ENCODE data around the gene EIF3I. TPM values are rescaled to one million over a fixed set of nuclear protein-coding genes. Genes with fewer than 3 reads are reported as not detected.

Gene EIF3I
- total and polyA plus RNA-seq, 2 of the 13 experiments (the other 11 are each of a cell fraction or from before 2014, with no cell fraction given): 210 to 223 TPM

DNA sequence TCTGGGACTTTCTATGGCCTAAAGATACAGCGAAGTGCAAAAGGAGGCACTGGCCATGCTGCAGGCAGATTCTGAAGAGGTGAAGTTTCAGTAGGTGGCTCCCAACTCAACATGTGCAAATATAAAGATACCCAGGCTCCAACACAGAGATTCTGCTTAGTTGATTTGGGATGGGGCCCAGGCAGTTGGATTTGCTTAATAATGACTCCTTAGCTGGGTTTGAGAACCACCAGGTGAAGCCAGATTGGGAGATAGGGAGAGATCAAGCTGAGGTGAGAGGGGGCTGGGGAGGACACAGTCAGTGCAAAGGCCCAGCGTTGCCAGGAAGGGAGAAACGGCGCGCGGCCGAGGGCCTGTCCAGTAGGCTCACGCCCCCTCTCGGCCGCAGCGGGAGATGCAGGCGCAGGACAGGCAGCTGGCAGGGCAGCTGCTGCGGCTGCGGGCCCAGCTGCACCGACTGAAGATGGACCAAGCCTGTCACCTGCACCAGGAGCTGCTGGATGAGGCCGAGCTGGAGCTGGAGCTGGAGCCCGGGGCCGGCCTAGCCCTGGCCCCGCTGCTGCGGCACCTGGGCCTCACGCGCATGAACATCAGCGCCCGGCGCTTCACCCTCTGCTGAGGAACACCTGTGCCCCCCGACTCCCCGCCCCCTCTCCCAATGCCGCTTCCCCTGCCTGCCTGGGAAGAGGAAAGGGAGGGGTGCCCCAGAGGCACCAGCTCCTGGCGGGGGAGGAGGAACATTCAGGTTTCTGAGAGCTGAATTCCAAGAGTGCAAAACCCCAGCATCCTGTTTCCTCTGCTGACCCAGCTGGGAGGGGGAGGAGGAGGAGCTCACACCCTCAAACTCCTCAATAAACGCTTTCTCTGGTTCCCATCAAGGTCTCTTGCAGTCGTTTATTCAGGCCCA is 26.0 kb downstream of the EIF3I start (continued):
- TF ChIP-seq, protein P1, sequence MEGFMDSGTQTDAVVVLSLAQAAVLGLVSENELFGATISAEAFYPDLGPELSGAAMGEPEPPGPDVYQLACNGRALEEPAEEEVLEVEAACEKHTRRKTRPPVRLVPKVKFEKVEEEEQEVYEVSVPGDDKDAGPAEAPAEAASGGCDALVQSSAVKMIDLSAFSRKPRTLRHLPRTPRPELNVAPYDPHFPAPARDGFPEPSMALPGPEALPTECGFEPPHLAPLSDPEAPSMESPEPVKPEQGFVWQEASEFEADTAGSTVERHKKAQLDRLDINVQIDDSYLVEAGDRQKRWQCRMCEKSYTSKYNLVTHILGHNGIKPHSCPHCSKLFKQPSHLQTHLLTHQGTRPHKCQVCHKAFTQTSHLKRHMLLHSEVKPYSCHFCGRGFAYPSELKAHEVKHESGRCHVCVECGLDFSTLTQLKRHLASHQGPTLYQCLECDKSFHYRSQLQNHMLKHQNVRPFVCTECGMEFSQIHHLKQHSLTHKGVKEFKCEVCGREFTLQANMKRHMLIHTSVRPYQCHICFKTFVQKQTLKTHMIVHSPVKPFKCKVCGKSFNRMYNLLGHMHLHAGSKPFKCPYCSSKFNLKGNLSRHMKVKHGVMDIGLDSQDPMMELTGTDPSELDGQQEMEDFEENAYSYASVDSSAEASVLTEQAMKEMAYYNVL (CRISPR knock-in tag; IDR thresholded peaks at IDR 0.05; ENCODE audit: borderline replicate concordance): no peak
- TF ChIP-seq NFIC (IDR thresholded peaks at IDR 0.05; ENCODE audit: low read length) (no peak), ZSCAN21 (CRISPR knock-in tag; IDR thresholded peaks at IDR 0.05; ENCODE audit: borderline replicate concordance) (peak; percentile 63; the same call in 1 of the 2 replicates), CENPX (CRISPR knock-in tag; IDR thresholded peaks at IDR 0.05) (no peak), GTF2F1 (IDR thresholded peaks at IDR 0.05; ENCODE audit: low read length) (no peak), ZNF205 (CRISPR knock-in tag; IDR thresholded peaks at IDR 0.05) (no peak), ZNF703 (CRISPR knock-in tag; IDR thresholded peaks at IDR 0.05; ENCODE audit: borderline replicate concordance) (no peak), ATF1 (CRISPR knock-in tag; IDR thresholded peaks at IDR 0.05) (no peak), ZNF446 (CRISPR knock-in tag; IDR thresholded peaks at IDR 0.05) (no peak), NR2F6 (IDR thresholded peaks at IDR 0.05) (no peak), NR2F6 (CRISPR knock-in tag; IDR thresholded peaks at IDR 0.05) (peak; percentile 60; the same call in 1 of the 2 replicates), ELF3 (CRISPR knock-in tag; IDR thresholded peaks at IDR 0.05) (peak; percentile 48; the same call in 1 of the 2 replicates), ZNF317 (CRISPR knock-in tag; IDR thresholded peaks at IDR 0.05) (peak; percentile 57), ZNF430 (CRISPR knock-in tag; IDR thresholded peaks at IDR 0.05) (no peak), RORA (CRISPR knock-in tag; IDR thresholded peaks at IDR 0.05) (no peak)
- TF ChIP-seq, protein P2, sequence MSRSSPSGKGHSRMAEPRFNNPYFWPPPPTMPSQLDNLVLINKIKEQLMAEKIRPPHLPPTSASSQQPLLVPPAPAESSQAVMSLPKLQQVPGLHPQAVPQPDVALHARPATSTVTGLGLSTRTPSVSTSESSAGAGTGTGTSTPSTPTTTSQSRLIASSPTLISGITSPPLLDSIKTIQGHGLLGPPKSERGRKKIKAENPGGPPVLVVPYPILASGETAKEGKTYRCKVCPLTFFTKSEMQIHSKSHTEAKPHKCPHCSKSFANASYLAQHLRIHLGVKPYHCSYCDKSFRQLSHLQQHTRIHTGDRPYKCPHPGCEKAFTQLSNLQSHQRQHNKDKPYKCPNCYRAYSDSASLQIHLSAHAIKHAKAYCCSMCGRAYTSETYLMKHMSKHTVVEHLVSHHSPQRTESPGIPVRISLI (CRISPR knock-in tag; IDR thresholded peaks at IDR 0.05; ENCODE audit: borderline replicate concordance): no peak; the same call in 1 of the 2 replicates
- TF ChIP-seq, protein P3, sequence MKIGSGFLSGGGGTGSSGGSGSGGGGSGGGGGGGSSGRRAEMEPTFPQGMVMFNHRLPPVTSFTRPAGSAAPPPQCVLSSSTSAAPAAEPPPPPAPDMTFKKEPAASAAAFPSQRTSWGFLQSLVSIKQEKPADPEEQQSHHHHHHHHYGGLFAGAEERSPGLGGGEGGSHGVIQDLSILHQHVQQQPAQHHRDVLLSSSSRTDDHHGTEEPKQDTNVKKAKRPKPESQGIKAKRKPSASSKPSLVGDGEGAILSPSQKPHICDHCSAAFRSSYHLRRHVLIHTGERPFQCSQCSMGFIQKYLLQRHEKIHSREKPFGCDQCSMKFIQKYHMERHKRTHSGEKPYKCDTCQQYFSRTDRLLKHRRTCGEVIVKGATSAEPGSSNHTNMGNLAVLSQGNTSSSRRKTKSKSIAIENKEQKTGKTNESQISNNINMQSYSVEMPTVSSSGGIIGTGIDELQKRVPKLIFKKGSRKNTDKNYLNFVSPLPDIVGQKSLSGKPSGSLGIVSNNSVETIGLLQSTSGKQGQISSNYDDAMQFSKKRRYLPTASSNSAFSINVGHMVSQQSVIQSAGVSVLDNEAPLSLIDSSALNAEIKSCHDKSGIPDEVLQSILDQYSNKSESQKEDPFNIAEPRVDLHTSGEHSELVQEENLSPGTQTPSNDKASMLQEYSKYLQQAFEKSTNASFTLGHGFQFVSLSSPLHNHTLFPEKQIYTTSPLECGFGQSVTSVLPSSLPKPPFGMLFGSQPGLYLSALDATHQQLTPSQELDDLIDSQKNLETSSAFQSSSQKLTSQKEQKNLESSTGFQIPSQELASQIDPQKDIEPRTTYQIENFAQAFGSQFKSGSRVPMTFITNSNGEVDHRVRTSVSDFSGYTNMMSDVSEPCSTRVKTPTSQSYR (CRISPR knock-in tag; IDR thresholded peaks at IDR 0.05; ENCODE audit: borderline replicate concordance): peak; percentile 56; the same call in 1 of the 2 replicates
- TF ChIP-seq, protein P4, sequence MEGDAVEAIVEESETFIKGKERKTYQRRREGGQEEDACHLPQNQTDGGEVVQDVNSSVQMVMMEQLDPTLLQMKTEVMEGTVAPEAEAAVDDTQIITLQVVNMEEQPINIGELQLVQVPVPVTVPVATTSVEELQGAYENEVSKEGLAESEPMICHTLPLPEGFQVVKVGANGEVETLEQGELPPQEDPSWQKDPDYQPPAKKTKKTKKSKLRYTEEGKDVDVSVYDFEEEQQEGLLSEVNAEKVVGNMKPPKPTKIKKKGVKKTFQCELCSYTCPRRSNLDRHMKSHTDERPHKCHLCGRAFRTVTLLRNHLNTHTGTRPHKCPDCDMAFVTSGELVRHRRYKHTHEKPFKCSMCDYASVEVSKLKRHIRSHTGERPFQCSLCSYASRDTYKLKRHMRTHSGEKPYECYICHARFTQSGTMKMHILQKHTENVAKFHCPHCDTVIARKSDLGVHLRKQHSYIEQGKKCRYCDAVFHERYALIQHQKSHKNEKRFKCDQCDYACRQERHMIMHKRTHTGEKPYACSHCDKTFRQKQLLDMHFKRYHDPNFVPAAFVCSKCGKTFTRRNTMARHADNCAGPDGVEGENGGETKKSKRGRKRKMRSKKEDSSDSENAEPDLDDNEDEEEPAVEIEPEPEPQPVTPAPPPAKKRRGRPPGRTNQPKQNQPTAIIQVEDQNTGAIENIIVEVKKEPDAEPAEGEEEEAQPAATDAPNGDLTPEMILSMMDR (CRISPR knock-in tag; IDR thresholded peaks at IDR 0.05): peak; percentile 98
- TF ChIP-seq, protein P5, sequence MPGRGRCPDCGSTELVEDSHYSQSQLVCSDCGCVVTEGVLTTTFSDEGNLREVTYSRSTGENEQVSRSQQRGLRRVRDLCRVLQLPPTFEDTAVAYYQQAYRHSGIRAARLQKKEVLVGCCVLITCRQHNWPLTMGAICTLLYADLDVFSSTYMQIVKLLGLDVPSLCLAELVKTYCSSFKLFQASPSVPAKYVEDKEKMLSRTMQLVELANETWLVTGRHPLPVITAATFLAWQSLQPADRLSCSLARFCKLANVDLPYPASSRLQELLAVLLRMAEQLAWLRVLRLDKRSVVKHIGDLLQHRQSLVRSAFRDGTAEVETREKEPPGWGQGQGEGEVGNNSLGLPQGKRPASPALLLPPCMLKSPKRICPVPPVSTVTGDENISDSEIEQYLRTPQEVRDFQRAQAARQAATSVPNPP (CRISPR knock-in tag; IDR thresholded peaks at IDR 0.05): no peak
- TF ChIP-seq, protein P6, sequence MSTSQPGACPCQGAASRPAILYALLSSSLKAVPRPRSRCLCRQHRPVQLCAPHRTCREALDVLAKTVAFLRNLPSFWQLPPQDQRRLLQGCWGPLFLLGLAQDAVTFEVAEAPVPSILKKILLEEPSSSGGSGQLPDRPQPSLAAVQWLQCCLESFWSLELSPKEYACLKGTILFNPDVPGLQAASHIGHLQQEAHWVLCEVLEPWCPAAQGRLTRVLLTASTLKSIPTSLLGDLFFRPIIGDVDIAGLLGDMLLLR (CRISPR knock-in tag; IDR thresholded peaks at IDR 0.05): no peak

Measured in HepG2 (cell line).